ENCODE measurements around the gene SDF2L1. TPM values are rescaled to one million over a fixed set of nuclear protein-coding genes. Genes with fewer than 3 reads are reported as not detected.

Gene SDF2L1
- total and polyA plus RNA-seq, 2 of the 13 experiments (the other 11 are each of a cell fraction or from before 2014, with no cell fraction given), result 18.0 to 57.4 TPM

- TF ChIP-seq ZNF770 (CRISPR knock-in tag; IDR thresholded peaks at IDR 0.05), result no peak
- TF ChIP-seq ZNF260 (CRISPR knock-in tag; IDR thresholded peaks at IDR 0.05; ENCODE audit: borderline replicate concordance, low read depth), result no peak
- TF ChIP-seq, protein P1, sequence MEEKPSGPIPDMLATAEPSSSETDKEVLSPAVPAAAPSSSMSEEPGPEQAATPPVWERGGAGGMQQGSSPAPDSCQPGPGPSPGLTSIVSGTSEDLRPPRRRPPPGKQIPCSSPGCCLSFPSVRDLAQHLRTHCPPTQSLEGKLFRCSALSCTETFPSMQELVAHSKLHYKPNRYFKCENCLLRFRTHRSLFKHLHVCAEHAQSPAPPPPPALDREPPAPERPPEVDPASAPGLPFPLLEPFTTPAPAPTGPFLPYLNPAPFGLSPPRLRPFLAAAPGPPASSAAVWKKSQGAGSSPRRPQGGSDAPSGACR (CRISPR knock-in tag; IDR thresholded peaks at IDR 0.05), result no peak
- TF ChIP-seq PAX8 (CRISPR knock-in tag; IDR thresholded peaks at IDR 0.05; ENCODE audit: borderline replicate concordance), result no peak
- TF ChIP-seq MTA1 (CRISPR knock-in tag; IDR thresholded peaks at IDR 0.05; ENCODE audit: borderline replicate concordance), result no peak
- no peak for TF ChIP-seq MEIS1 (CRISPR knock-in tag; IDR thresholded peaks at IDR 0.05; ENCODE audit: borderline replicate concordance)
- TF ChIP-seq RARG (CRISPR knock-in tag; IDR thresholded peaks at IDR 0.05; ENCODE audit: low read depth), result no peak
- no peak for TF ChIP-seq CCAR2 (optimal IDR thresholded peaks at IDR 0.05; ENCODE audit: low read depth, low read length)
- TF ChIP-seq, protein P2, sequence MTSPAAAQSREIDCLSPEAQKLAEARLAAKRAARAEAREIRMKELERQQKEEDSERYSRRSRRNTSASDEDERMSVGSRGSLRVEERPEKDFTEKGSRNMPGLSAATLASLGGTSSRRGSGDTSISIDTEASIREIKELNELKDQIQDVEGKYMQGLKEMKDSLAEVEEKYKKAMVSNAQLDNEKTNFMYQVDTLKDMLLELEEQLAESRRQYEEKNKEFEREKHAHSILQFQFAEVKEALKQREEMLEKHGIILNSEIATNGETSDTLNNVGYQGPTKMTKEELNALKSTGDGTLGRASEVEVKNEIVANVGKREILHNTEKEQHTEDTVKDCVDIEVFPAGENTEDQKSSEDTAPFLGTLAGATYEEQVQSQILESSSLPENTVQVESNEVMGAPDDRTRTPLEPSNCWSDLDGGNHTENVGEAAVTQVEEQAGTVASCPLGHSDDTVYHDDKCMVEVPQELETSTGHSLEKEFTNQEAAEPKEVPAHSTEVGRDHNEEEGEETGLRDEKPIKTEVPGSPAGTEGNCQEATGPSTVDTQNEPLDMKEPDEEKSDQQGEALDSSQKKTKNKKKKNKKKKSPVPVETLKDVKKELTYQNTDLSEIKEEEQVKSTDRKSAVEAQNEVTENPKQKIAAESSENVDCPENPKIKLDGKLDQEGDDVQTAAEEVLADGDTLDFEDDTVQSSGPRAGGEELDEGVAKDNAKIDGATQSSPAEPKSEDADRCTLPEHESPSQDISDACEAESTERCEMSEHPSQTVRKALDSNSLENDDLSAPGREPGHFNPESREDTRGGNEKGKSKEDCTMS (CRISPR knock-in tag; conservative IDR thresholded peaks at IDR 0.05), result no peak
- no peak for TF ChIP-seq RORA (CRISPR knock-in tag; IDR thresholded peaks at IDR 0.05)
- no peak for TF ChIP-seq RFX1 (IDR thresholded peaks at IDR 0.05)
Measured at GRCh38 chr22:21669026-21669425, 26.9 kb downstream of the SDF2L1 start (continued).
